ENCODE results near the gene PIP5K1C.

Gene PIP5K1C

DNA sequence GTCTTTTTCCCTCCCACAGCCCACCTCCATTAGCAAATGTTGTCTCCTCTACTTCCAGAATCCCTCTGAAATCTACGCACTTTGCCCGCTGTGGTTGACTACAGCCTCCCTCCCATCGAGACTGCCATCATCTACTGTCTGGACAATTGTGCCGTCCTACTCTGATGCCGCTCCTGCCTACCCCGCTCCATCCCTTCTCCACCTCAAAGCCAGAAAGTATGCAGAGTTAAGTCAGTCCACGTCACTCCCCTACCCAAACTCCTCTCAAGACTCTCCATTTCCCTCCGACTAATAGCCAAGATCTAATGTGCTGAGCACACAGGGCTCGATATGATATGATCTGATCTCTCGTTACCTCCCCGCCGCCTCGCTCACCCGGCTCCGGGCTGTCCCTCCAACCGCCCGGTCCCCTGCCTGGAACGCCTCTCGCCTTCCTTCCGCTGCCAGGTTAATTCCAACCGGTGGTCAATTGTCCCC, 74.2 kb downstream of the PIP5K1C start:
- Mint-ChIP-seq H3K27me3 (no peaks in the 10 kb centered on the region), H3K27ac (peak overlapping the region; percentile 99 to 100), H3K4me3 (peak overlapping the region; percentile 94 to 100), H3K9me3 (no peaks in the 10 kb centered on the region), H3K4me1 (peaks cover 35% of the 10 kb centered on the region)
- ATAC-seq (peak; percentile 21), DNase-seq (no peak)

- Mint-ChIP-seq H3K27me3 (no peaks in the 10 kb centered on the region), H3K9me3 (no peaks in the 10 kb centered on the region), H3K4me1 (peaks cover 35% of the 10 kb centered on the region), H3K27ac (no peak overlapping the region), H3K4me3 (no peak overlapping the region)
- ATAC-seq (no peak), DNase-seq (no peak)
Observed at GRCh38 chr19:3623716-3624115, 76.6 kb downstream of the PIP5K1C start.

- Mint-ChIP-seq H3K4me3 (no peak overlapping the region), H3K27me3 (no peaks in the 10 kb centered on the region), H3K27ac (peak overlapping the region in 1 of 2 donors; percentile 52), H3K9me3 (no peaks in the 10 kb centered on the region), H3K4me1 (peaks cover 46% of the 10 kb centered on the region)
- ATAC-seq, result no peak
- no peak for DNase-seq
Observed at GRCh38 chr19:3622224-3622623, 78.0 kb downstream of the PIP5K1C start.

DNA sequence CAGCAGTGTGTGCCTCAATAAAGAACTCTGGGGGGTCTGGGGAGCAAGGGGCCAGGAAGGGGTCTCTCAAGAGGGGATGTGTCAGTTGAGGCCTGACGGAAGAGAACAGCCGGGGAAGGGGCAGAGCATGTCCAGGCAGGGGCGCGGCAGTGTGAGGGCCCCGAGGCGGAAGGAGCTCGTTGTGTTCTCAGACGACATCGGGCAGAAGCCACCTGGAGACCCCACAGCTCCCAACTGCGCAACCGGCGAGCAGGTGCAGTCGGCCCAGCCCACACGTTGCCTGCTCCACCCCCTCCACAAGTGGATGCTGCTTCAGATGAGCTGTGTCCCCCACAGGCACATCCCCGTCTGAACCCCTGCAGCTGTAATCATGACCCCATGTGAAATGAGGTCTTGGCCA, 78.6 kb downstream of the PIP5K1C start:
- Mint-ChIP-seq H3K27me3 (no peaks in the 10 kb centered on the region), H3K4me3 (no peak overlapping the region), H3K9me3 (no peaks in the 10 kb centered on the region), H3K4me1 (peaks cover 45% of the 10 kb centered on the region), H3K27ac (no peak overlapping the region)
- no peak for DNase-seq
- ATAC-seq, result no peak

- Mint-ChIP-seq H3K27ac (no peak overlapping the region), H3K27me3 (no peaks in the 10 kb centered on the region), H3K4me1 (peaks cover 38% of the 10 kb centered on the region), H3K9me3 (no peaks in the 10 kb centered on the region), H3K4me3 (no peak overlapping the region)
- no peak for ATAC-seq
- no peak for DNase-seq
Observed at GRCh38 chr19:3620817-3621547, 79.3 kb downstream of the PIP5K1C start.

GRCh38 chr19:3620145-3620816, 80.0 kb downstream of the PIP5K1C start:
- H3K27ac Mint-ChIP-seq, result no peak overlapping the region

DNA sequence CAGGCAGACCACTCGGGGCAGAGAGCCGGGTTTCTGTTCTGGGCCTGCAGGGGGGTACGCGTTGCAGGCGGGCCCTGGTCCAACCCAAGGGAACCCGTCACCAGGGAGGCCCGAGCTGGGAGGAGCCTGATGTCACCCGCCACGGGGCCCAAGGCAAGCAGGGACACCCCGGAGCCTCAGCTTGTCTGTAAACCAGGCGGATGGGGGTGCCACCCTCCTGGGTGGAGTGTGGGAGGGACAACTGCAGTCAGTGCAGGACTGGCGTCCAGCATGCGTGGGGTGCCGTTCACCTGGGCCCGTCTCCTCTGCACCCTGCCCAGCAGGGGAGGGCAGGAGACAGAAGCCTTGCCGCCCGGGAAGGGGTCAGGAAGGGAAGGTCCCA, 80.6 kb downstream of the PIP5K1C start:
- Mint-ChIP-seq H3K27me3 (no peaks in the 10 kb centered on the region), H3K27ac (peak overlapping the region in 1 of 2 donors; percentile 59), H3K4me1 (peaks cover 25% of the 10 kb centered on the region), H3K4me3 (no peak overlapping the region), H3K9me3 (no peaks in the 10 kb centered on the region)
- ATAC-seq (peak; percentile 38), DNase-seq (no peak)

More at GRCh38 chr19:3620145-3620816, 80.0 kb downstream of the PIP5K1C start:
- DNase-seq (no peak), ATAC-seq (no peak)
- Mint-ChIP-seq H3K4me1 (peaks cover 31% of the 10 kb centered on the region), H3K4me3 (no peak overlapping the region), H3K27me3 (no peaks in the 10 kb centered on the region), H3K9me3 (no peaks in the 10 kb centered on the region)

- Mint-ChIP-seq H3K27me3 (no peaks in the 10 kb centered on the region), H3K9me3 (no peaks in the 10 kb centered on the region), H3K27ac (peak overlapping the region in 1 of 2 donors; percentile 86), H3K4me1 (peaks cover 19% of the 10 kb centered on the region), H3K4me3 (no peak overlapping the region)
- DNase-seq, result no peak
- no peak for ATAC-seq
Observed at GRCh38 chr19:3618811-3619630, 81.2 kb downstream of the PIP5K1C start.

DNA sequence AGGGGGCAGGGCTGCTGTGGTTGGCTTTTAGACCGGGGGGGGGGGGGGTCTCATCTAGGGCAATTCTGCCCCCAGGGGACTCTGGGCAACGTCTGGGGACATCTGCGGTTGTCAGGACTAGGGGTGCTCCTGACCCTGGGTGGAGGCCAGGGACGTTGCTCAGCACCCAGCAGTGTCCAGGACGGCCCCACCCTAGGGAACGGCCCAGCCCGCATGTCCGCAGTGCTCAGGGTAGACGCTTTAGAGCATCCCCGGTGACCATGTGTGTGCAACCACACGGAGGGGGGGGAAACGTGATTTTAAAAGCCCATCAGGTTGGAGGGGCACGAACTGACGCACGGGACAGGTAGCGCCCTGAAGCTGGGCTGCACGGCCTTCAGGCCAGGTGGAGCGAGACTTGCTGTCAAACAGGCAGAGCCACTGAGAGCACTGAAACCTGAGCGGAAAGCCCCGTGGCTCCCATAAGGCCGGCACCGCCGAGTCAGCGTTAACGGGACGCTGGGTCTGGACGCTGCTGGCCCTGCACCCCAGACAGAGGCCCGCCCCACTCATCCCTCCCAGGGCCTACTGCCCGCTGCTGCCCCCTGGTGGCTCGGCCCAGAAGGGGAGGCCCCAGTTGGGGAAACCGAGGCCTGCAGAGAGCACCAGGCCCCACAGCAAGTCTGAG, 82.0 kb downstream of the PIP5K1C start:
- no peak overlapping the region for H3K4me3 Mint-ChIP-seq
- peaks cover 16% of the 10 kb centered on the region for H3K4me1 Mint-ChIP-seq
- ATAC-seq, result peak; percentile 40
- H3K27ac Mint-ChIP-seq, result no peak overlapping the region
- H3K9me3 Mint-ChIP-seq, result no peaks in the 10 kb centered on the region
- peak; percentile 57 to 64 for DNase-seq
- H3K27me3 Mint-ChIP-seq, result no peaks in the 10 kb centered on the region

DNA sequence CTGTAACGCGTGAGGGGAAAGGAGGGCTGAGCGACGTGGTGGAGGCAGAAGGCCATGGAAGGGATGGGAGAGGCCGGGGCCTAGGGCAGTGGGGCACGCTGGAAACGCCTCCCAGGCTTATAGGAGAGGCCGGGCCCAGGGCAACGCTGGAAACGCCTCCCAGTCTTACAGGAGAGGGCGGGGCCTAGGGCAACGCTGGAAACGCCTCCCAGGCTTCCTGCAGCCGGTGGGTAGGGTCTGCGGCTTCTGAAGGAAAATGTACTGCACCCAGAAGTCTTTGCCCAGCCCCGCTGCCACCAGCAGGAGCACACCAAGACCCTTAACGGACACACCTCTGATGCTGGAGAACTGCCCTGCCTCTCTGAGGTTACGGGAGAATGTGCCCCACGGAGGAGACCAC, 82.8 kb downstream of the PIP5K1C start:
- H3K4me3 Mint-ChIP-seq, result peak overlapping the region in 1 of 2 donors; percentile 29
- no peak for DNase-seq
- no peaks in the 10 kb centered on the region for H3K27me3 Mint-ChIP-seq
- ATAC-seq, result no peak
- no peaks in the 10 kb centered on the region for H3K9me3 Mint-ChIP-seq
- peaks cover 16% of the 10 kb centered on the region for H3K4me1 Mint-ChIP-seq
- H3K27ac Mint-ChIP-seq, result no peak overlapping the region

GRCh38 chr19:3615524-3616135, 84.6 kb downstream of the PIP5K1C start:
- Mint-ChIP-seq H3K9me3 (no peaks in the 10 kb centered on the region), H3K27me3 (no peaks in the 10 kb centered on the region), H3K4me3 (no peak overlapping the region), H3K4me1 (peaks cover 16% of the 10 kb centered on the region), H3K27ac (peak overlapping the region; percentile 33 to 83)
- ATAC-seq (no peak), DNase-seq (no peak)

DNA sequence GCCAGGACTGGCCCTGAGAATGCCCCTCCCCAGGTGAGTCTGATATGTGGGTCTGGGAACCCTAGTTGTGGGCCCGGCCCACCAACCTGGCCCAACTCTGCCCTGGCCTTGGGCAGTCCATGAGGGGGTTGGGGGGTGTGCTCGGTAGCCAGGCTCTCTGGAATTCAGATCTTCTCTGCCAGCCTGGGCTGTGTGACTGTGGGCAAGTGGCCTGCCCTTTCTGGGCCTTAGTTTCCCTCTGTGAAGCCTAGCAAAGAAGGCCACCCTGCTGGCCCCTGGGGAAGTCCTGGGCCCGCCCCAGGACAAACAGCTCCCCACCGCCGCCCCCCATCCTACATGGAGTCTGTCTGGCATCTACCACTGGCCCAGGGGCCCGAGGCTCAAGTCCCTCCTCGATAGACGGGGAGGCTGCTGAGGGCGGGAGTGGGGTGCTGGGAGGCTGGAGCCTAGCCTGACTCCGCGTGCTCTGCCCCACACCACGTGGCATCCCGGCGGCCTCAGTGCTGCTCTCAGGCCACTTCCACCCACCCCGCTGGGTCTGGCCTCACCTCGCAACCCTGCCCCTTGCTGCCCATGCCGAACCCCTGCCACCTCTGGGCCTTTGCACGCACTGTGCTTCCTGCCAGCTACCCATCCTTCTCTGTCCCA, 85.3 kb downstream of the PIP5K1C start:
- Mint-ChIP-seq H3K9me3 (no peaks in the 10 kb centered on the region), H3K27me3 (no peaks in the 10 kb centered on the region), H3K4me1 (peaks cover 16% of the 10 kb centered on the region), H3K4me3 (no peak overlapping the region), H3K27ac (peak overlapping the region in 1 of 2 donors; percentile 83)
- no peak for DNase-seq
- ATAC-seq, result no peak

- ATAC-seq (peak; percentile 13), DNase-seq (no peak)
- Mint-ChIP-seq H3K4me3 (no peak overlapping the region), H3K27me3 (no peaks in the 10 kb centered on the region), H3K9me3 (no peaks in the 10 kb centered on the region), H3K4me1 (peaks cover 16% of the 10 kb centered on the region), H3K27ac (no peak overlapping the region)
Observed at GRCh38 chr19:3613818-3614661, 86.2 kb downstream of the PIP5K1C start.
